ENCODE measurements around the gene MITF. TPM values are rescaled to one million over a fixed set of nuclear protein-coding genes. Genes with fewer than 3 reads are reported as not detected.

Gene MITF
- total and polyA plus RNA-seq, 12 donors = 15.1 to 101 (median 81.7) TPM

DNA sequence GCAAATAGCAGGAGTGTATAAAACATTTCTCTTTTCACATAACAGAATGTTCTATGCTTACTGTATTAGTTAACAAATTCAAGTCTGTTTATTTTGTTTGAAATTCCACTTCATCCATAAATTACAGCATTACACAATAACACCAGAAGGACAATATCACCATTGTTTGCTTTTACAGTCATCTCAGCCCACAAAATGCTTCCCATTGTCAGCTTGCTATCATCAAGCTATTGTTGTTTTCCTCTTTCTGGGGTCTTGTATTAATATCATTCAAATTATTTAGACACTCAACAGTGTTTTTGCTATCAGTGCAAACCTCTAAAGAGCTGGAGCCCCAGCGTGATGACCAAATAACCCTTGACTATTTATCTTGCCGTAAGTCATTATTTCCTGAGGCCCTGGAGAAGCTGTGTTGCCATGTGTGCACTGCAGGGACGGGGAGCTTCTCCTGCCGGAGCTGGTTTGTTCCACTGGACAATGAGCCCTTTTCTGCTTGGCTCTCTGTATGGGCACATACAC, 261.4 kb downstream of the MITF start:
- peaks cover 0 to 10% (median 0%) of the 10 kb centered on the region in 9 donors for H3K4me1 ChIP-seq
- ATAC-seq (no peak), DNase-seq (no peak)
- peaks cover 0 to 10% (median 0%) of the 10 kb centered on the region in 11 donors for H3K9me3 ChIP-seq
- TF ChIP-seq, protein P1, sequence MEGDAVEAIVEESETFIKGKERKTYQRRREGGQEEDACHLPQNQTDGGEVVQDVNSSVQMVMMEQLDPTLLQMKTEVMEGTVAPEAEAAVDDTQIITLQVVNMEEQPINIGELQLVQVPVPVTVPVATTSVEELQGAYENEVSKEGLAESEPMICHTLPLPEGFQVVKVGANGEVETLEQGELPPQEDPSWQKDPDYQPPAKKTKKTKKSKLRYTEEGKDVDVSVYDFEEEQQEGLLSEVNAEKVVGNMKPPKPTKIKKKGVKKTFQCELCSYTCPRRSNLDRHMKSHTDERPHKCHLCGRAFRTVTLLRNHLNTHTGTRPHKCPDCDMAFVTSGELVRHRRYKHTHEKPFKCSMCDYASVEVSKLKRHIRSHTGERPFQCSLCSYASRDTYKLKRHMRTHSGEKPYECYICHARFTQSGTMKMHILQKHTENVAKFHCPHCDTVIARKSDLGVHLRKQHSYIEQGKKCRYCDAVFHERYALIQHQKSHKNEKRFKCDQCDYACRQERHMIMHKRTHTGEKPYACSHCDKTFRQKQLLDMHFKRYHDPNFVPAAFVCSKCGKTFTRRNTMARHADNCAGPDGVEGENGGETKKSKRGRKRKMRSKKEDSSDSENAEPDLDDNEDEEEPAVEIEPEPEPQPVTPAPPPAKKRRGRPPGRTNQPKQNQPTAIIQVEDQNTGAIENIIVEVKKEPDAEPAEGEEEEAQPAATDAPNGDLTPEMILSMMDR (IDR thresholded peaks at IDR 0.05) = no peak
- H3K27me3 ChIP-seq = no peaks in the 10 kb centered on the region
- no peak overlapping the region for H3K4me3 ChIP-seq
- 39 to 64% methylated on average over 4 of the region's 4 CpGs for WGBS, 2 donors
- H3K36me3 ChIP-seq = no peaks in the 10 kb centered on the region
- intact Hi-C loops (cut with DNase I) = no loop called here
- no peak overlapping the region for H3K27ac ChIP-seq

DNA sequence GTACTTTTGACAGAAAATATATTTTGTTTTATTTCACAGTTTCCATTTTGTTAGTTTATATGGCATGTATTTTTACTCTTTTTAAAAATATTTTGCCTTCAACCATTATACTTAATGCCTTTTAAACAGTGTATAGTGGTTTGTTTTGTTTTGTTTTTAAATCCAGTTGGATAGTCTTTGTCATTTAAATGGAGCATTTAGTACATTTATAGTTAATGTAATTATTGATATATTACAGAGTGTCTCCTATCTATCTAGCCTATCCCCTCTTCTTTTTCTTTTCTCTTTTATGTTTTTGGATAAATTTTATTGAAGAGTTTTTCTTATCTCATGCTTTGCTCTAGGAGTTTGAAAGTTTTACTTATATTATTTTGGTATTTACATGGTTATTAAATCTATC, 263.9 kb downstream of the MITF start:
- TF ChIP-seq, protein P1 (IDR thresholded peaks at IDR 0.05) = no peak
- no peaks in the 10 kb centered on the region for H3K27me3 ChIP-seq
- DNase-seq = no peak
- no peaks in the 10 kb centered on the region for H3K36me3 ChIP-seq
- no peak overlapping the region for H3K4me3 ChIP-seq
- no peak overlapping the region for H3K27ac ChIP-seq
- intact Hi-C loops (cut with DNase I) = no loop called here
- peaks cover 0 to 8% (median 0%) of the 10 kb centered on the region in 9 donors for H3K4me1 ChIP-seq
- ATAC-seq = no peak
- peaks cover 0 to 19% (median 0%) of the 10 kb centered on the region in 11 donors for H3K9me3 ChIP-seq

DNA sequence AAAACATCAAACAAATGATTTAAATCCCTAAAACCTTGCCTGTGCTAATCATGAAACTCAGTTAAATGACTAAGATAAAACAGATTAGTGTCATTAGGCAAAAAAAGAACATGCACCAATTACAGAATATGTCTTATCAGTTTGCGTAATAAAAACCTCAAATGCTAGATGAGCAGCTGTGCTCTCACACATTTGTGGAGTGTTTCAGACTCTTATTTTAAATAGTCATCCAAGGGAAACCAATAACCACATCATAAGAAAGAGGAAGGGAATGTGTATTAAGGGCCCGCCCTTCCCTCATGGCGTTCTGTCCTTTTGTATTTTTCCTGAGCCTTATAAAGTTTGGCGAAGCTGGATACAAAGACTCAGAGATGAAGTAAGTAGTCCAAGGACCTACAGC, 266.8 kb downstream of the MITF start:
- Histone ChIP-seq H3K4me1 (no peaks in the 10 kb centered on the region), H3K9me3 (peaks cover 0 to 21% (median 0%) of the 10 kb centered on the region in 11 donors), H3K4me3 (no peak overlapping the region), H3K27me3 (no peaks in the 10 kb centered on the region), H3K27ac (no peak overlapping the region), H3K36me3 (no peaks in the 10 kb centered on the region)
- WGBS, 2 donors = 87 to 88% methylated on average over 4 of the region's 4 CpGs
- TF ChIP-seq, protein P1 (IDR thresholded peaks at IDR 0.05) = no peak
- intact Hi-C loops (cut with DNase I) = no loop called here
- DNase-seq (no peak), ATAC-seq (no peak)

DNA sequence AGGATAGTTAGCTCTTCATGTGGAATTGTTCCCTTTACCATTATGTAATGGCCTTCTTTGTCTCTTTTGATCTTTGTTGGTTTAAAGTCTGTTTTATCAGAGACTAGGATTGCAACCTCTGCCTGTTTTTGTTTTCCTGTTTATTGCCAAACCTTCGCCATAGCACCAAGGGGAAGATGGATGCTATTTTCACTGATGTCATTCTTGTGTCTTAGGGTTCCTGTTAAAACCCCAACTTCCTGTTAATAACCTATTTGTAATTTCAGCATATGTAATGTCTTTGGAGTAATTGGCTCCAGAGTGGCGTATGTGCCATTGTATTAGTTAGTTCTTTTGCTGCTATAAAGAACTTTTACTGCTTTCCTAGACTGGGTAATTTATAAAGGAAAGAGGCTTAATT, 271.1 kb downstream of the MITF start:
- Histone ChIP-seq H3K4me3 (no peak overlapping the region), H3K27ac (no peak overlapping the region), H3K4me1 (no peaks in the 10 kb centered on the region), H3K36me3 (no peaks in the 10 kb centered on the region), H3K27me3 (no peaks in the 10 kb centered on the region), H3K9me3 (peaks cover 0 to 11% (median 0%) of the 10 kb centered on the region in 11 donors)
- TF ChIP-seq, protein P1 (IDR thresholded peaks at IDR 0.05) = no peak
- ATAC-seq = no peak
- 86 to 91% methylated on average over 2 of the region's 2 CpGs for WGBS, 2 donors
- intact Hi-C loops (cut with DNase I) = no loop called here
- DNase-seq = no peak
